Stromal cell of bone marrow (primary cell): ENCODE measurements around the gene ZNF574.
"Not testable (repeated sequence)": the region's sequence is repeated elsewhere in the genome, so short reads cannot be mapped to it uniquely, and the experiment has no call there.

Experiments used
- DNase-seq: peaks from one replicate; pipeline ENCODE4 v3.0.0-alpha.2; 2012; ENCODE audit warnings: low read depth

ZNF574 gene

GRCh38 chr19:42075616-42076379 is at the start of gene ZNF574:
ZNF574 (plus strand) TSS chr19:42076166; CDS start chr19:42078607, 2,441 bp downstream.
- DNase-seq = peak; percentile 100

GRCh38 chr19:42028304-42029216 is 47.4 kb upstream of the ZNF574 start:
- no peak for DNase-seq

GRCh38 chr19:42030645-42031440 is 45.1 kb upstream of the ZNF574 start:
- DNase-seq = no peak

GRCh38 chr19:42032431-42032830 is 43.5 kb upstream of the ZNF574 start:
- no peak for DNase-seq

- no peak for DNase-seq
Measured at GRCh38 chr19:42033413-42033812, 42.6 kb upstream of the ZNF574 start.

- peak; percentile 42 for DNase-seq
Measured at GRCh38 chr19:42034640-42035391, 41.1 kb upstream of the ZNF574 start.

GRCh38 chr19:42037649-42038048 is 38.3 kb upstream of the ZNF574 start:
- DNase-seq = no peak

- DNase-seq = no peak
Measured at GRCh38 chr19:42038666-42039065, 37.3 kb upstream of the ZNF574 start.

- DNase-seq = no peak
Measured at GRCh38 chr19:42040031-42040430, 35.9 kb upstream of the ZNF574 start.

GRCh38 chr19:42040491-42040890 is 35.5 kb upstream of the ZNF574 start:
- not testable (repeated sequence) for DNase-seq

- DNase-seq = no peak
Measured at GRCh38 chr19:42042455-42043170, 33.4 kb upstream of the ZNF574 start.

GRCh38 chr19:42045575-42045974 is 30.4 kb upstream of the ZNF574 start:
- no peak for DNase-seq

- DNase-seq = no peak
Measured at GRCh38 chr19:42048992-42049391, 27.0 kb upstream of the ZNF574 start.

GRCh38 chr19:42051166-42052115 is 24.5 kb upstream of the ZNF574 start:
- DNase-seq = no peak

- DNase-seq = no peak
Measured at GRCh38 chr19:42052241-42052863, 23.6 kb upstream of the ZNF574 start.

GRCh38 chr19:42053037-42053935 is 22.7 kb upstream of the ZNF574 start:
- DNase-seq = no peak

GRCh38 chr19:42054205-42054604 is 21.8 kb upstream of the ZNF574 start:
- no peak for DNase-seq

GRCh38 chr19:42057846-42058245 is 18.1 kb upstream of the ZNF574 start:
- DNase-seq = no peak
